IPS-NIHi11 (cell line): ENCODE data around the gene COBLL1.

Experiments
- DNase-seq: peaks from one replicate; pipeline ENCODE4 v3.0.0; 2012; ENCODE audit warnings: mixed read lengths, low spot score

COBLL1 gene

GRCh38 chr2:164757934-164758695 lies 83.5 kb downstream of the COBLL1 start:
- no peak for DNase-seq

- no peak for DNase-seq
Observed at GRCh38 chr2:164756773-164757172, 84.8 kb downstream of the COBLL1 start.

- no peak for DNase-seq
Observed at GRCh38 chr2:164755952-164756351, 85.7 kb downstream of the COBLL1 start.

- no peak for DNase-seq
Observed at GRCh38 chr2:164754157-164755093, 87.2 kb downstream of the COBLL1 start.

GRCh38 chr2:164752956-164753355 lies 88.7 kb downstream of the COBLL1 start:
- no peak for DNase-seq

- DNase-seq, result no peak
Observed at GRCh38 chr2:164747783-164748433, 93.7 kb downstream of the COBLL1 start.

GRCh38 chr2:164747140-164747539 lies 94.5 kb downstream of the COBLL1 start:
- DNase-seq, result no peak

- no peak for DNase-seq
Observed at GRCh38 chr2:164746713-164747112, 94.9 kb downstream of the COBLL1 start.

- no peak for DNase-seq
Observed at GRCh38 chr2:164745012-164745797, 96.4 kb downstream of the COBLL1 start.

GRCh38 chr2:164742738-164743317 lies 98.8 kb downstream of the COBLL1 start:
- DNase-seq, result no peak

- DNase-seq, result no peak
Observed at GRCh38 chr2:164739966-164740365, 101.7 kb downstream of the COBLL1 start.

GRCh38 chr2:164737612-164738081 lies 104.0 kb downstream of the COBLL1 start:
- peak; percentile 86 for DNase-seq

GRCh38 chr2:164735309-164735919 lies 106.2 kb downstream of the COBLL1 start:
- no peak for DNase-seq

GRCh38 chr2:164734196-164734595 lies 107.4 kb downstream of the COBLL1 start:
- no peak for DNase-seq

GRCh38 chr2:164725542-164725941 lies 116.1 kb downstream of the COBLL1 start:
- no peak for DNase-seq

- no peak for DNase-seq
Observed at GRCh38 chr2:164722616-164723338, 118.8 kb downstream of the COBLL1 start.

GRCh38 chr2:164721430-164721829 lies 120.2 kb downstream of the COBLL1 start:
- DNase-seq, result no peak

GRCh38 chr2:164719996-164720941 lies 121.4 kb downstream of the COBLL1 start:
- no peak for DNase-seq
